Measurements from ENCODE around the gene SPIB.
A peak's percentile ranks its signal among the peaks of the same experiment; 100 is the strongest.

SPIB gene

DNA sequence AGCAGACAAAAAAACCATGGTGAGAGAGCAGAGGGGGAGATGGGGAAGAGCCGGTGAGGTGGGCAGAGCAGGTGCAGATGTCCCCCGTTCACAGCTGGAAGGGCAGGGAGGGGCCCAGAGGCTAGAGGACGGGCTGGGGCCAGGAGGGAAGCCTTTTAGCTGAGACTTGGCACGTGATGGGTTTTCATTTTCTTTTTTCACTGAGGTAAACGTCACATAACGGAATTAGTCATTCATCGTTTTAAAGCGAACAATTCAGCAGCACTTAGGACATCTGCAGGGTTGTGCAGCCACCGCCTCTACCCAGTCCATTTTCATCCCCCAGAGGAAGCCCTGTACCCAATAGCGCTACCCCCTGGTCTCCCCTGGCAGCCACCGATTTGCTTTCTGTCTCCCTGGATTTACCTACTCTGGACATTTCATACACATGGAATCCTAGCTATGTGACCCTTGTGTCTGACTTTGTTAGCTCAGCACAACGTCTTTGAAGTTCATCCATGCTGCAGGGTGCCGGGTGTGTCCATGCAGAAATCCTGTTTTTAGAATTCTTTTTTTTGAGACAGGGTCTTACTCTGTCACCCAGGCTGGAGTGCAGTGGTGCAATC lies 41.5 kb downstream of the SPIB start:
- H3K4me3 ChIP-seq (ENCODE audit: control insufficient read depth, low read depth, low read length) = no peak overlapping the region
- TF ChIP-seq CTCF (IDR thresholded peaks at IDR 0.05; ENCODE audit: control insufficient read depth, insufficient read depth, low read depth, low read length, missing control alignments) = no peak
- no peak for DNase-seq (ENCODE audit: low read depth)

- H3K4me3 ChIP-seq (ENCODE audit: control insufficient read depth, low read depth, low read length) = no peak overlapping the region
- peak; percentile 20 for DNase-seq (ENCODE audit: low read depth)
- TF ChIP-seq CTCF (IDR thresholded peaks at IDR 0.05; ENCODE audit: control insufficient read depth, insufficient read depth, low read depth, low read length, missing control alignments) = peak; percentile 89
Measured at GRCh38 chr19:50461066-50461875, 42.5 kb downstream of the SPIB start.

GRCh38 chr19:50462970-50463369 lies 44.2 kb downstream of the SPIB start:
- TF ChIP-seq CTCF (IDR thresholded peaks at IDR 0.05; ENCODE audit: control insufficient read depth, insufficient read depth, low read depth, low read length, missing control alignments) = no peak
- no peak for DNase-seq (ENCODE audit: low read depth)
- H3K4me3 ChIP-seq (ENCODE audit: control insufficient read depth, low read depth, low read length) = no peak overlapping the region

DNA sequence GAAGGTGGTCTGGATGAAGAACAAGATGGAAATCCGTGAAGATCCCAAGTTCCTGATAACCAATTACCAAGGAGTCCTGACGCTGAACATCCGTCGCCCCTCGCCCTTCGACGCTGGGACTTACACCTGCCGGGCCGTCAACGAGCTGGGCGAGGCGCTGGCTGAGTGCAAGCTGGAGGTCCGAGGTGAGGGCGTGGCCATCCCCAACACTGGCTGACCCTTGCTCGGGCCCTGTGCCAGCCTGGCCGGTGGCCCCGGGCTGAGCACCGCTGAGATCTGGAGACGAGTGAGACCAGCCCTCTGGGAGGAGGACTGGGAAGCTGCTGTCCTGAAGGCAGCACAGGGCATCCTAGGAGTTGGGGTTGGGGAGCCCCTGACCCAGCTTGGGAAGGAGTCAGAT lies 45.6 kb downstream of the SPIB start:
- no peak for DNase-seq (ENCODE audit: low read depth)
- no peak overlapping the region for H3K4me3 ChIP-seq (ENCODE audit: control insufficient read depth, low read depth, low read length)
- TF ChIP-seq CTCF (IDR thresholded peaks at IDR 0.05; ENCODE audit: control insufficient read depth, insufficient read depth, low read depth, low read length, missing control alignments) = no peak

DNA sequence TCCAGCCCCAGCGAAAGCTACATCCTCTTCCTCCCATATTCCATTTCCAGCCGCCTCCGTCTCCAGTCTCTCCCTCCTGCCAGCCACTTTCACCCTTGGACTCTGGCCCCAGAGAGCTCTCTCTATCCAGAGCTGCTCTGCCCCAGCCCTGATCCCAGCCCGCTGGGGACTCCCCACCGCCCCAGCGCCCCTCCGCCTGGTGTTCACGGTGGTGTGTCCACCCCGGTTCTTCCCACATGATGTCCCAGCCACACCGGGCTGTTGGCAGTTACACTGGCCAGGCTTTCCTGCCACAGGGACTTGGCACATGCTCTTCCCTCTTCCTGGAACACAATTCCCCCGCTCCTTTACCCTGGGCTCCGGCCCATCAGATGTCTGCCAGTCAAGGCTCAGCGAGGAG lies 46.3 kb downstream of the SPIB start:
- no peak for TF ChIP-seq CTCF (IDR thresholded peaks at IDR 0.05; ENCODE audit: control insufficient read depth, insufficient read depth, low read depth, low read length, missing control alignments)
- DNase-seq (ENCODE audit: low read depth) = no peak
- no peak overlapping the region for H3K4me3 ChIP-seq (ENCODE audit: control insufficient read depth, low read depth, low read length)

GRCh38 chr19:50465986-50466705 lies 47.4 kb downstream of the SPIB start:
- no peak for DNase-seq (ENCODE audit: low read depth)
- no peak overlapping the region for H3K4me3 ChIP-seq (ENCODE audit: control insufficient read depth, low read depth, low read length)
- TF ChIP-seq CTCF (IDR thresholded peaks at IDR 0.05; ENCODE audit: control insufficient read depth, insufficient read depth, low read depth, low read length, missing control alignments) = no peak
